ENCODE data around the gene C1orf94.

Gene C1orf94, protein sequence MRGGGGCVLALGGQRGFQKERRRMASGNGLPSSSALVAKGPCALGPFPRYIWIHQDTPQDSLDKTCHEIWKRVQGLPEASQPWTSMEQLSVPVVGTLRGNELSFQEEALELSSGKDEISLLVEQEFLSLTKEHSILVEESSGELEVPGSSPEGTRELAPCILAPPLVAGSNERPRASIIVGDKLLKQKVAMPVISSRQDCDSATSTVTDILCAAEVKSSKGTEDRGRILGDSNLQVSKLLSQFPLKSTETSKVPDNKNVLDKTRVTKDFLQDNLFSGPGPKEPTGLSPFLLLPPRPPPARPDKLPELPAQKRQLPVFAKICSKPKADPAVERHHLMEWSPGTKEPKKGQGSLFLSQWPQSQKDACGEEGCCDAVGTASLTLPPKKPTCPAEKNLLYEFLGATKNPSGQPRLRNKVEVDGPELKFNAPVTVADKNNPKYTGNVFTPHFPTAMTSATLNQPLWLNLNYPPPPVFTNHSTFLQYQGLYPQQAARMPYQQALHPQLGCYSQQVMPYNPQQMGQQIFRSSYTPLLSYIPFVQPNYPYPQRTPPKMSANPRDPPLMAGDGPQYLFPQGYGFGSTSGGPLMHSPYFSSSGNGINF

DNA sequence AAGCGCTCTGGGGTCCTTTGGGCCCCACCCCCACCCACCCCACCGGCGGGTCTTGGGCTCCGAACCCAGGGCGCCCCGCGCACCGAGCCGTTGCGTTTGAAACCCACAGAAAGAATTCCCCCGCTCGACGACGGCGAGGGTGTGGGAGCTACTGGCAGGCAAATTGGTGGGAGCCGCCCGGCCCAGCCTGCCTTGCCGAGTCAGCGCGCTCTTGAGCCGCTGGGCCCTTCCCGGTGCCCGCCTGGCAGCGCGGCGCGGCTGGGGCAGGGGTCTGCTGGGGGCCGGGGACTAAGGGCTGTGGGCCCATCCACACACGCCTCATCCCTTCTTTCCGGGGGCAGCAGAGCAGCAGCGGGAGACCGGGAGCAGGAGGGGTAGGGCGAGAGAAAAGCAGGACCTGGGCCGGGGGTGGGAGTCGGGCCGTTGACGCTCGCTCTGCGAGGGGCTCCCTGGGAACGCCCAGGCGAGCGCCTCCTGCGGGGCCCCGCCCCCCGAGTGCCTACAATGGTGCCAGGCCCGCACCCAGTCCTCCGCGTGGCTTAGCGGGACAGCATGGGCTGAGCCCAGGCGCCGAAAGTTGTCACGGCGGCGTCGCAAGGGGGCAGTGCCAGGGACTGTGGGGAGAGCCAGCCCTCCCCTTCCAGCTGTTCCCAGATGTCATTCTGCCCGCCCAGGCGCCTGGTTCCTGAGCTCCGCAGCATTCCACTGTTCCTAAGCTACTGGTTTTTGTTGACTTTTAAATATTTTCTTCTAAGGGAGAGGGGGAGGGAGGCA is at the start of gene C1orf94:
Gene C1orf94 (plus strand): TSS at position 78 of the 774 bp plus-strand sequence. CDS start 883 bp downstream, outside the sequence.
- DNase-seq: no peak

DNA sequence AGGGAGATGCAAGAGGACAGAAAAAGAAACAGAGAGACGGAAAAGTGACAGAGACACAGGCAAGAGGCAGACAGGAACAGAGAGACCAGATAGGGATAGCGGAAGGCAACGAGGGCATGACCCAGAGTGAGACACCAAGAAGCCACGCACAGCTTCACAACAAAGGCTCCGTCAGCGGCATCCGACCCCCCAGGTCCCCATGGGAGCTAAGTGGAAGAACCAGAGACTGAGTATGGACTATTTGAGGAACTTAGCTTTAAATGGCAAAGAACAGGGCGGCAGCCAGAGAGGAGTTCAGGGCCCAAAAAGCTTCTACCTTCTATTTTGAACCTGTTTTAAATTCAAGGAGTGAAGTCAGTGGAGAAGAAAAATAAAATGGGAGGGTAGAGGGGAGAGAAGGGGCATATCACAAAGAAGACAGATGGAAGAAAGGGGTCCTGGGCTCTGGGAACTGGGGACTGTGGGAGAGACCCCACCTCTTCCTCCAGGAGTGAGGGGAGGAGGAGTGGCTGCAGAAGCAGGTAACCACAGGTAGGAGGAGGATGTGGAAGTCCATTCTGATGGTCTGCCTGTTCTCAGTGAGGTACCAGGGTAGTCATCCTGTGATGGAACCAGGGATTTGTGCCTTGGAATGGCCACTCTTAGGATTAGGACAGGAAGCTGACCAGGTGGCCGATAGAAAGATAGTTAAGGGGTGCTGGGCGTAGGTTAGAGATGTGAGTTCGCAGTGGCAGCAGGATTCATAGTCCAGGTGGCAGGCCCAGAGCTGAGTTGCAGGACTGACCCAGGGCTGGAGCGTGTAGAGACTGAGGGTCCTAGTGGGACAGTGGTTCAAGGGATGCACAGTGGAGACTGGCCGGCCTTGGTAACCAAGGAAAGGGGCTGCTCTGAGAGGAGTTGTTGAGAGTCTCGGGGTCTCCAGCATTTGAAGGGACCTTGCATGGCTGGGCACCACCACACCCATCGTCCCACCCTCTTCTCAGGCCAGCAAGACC is 49.4 kb upstream of the C1orf94 start:
- no peak for DNase-seq

DNA sequence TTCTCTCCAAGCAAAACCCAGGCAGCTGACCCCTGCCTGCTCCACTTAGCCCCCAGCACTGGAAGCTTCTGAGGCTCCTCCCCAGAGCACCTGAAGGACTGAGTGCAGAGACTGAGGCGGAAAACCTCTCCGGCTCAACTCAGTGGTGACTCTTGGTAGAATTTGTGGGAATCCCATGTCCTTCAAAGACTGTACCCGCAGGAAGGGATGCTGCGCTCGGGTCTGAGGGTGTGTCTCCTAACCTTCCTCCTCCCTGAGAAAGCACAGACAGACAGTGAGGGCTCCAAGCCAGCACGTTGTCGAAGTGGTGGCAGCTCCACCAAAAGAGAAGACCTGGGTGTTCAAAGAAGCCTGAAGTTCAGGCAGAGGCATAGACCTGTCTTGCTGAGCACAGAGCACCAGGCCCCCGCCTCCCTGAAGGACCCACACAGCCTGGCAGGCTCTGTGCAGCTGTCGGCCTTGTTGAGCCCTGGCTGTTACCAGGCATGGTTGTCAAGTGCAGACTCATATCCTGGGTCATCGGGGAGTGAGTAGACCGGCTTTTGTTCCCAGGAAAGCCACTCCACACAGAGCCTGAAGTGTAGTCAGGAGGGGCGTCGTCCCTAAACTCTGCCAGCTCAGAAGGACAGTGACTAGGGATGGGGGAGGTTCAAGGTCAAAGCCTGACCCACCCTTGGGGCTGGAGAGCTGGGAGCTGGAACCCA is 48.4 kb upstream of the C1orf94 start:
- DNase-seq: no peak

DNA sequence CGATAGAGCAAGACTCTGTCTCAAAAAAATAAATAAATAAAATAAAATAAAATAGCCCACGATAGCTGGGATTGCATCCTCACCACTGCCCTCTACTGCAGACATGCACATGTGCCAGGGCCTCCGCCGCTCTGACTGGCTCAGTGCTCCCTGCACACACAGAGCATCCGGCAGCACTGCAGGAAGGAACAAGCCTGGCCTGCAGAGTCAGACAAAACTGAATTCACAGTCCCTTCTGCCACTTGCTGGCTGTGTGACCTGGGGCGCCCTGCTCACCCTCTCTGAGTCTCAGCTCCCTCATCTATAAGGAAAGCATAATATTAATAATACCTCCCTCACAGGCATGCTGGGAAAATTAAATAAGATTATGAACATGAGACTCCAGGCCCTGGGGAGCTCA is 47.1 kb upstream of the C1orf94 start:
- no peak for DNase-seq

DNA sequence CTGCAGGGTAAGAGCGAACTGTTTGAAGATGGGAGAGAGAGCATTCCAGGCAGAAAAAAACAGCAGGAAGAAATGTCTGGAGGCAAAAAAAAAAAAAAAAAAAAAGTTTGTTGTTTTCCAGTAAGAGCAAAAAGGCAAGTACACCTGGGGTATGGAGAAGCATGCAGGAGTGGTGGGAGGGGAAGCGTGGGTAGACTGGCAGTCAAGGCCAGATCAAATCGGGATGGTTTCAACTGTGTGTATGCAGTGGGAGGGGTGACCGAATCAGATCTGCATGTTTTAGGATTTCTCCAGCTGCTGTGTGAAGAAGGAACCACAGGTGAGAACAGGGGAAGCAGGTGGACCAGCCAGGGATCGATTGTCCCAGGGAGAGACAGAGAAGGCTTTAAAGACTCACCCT is 46.4 kb upstream of the C1orf94 start:
- no peak for DNase-seq

DNA sequence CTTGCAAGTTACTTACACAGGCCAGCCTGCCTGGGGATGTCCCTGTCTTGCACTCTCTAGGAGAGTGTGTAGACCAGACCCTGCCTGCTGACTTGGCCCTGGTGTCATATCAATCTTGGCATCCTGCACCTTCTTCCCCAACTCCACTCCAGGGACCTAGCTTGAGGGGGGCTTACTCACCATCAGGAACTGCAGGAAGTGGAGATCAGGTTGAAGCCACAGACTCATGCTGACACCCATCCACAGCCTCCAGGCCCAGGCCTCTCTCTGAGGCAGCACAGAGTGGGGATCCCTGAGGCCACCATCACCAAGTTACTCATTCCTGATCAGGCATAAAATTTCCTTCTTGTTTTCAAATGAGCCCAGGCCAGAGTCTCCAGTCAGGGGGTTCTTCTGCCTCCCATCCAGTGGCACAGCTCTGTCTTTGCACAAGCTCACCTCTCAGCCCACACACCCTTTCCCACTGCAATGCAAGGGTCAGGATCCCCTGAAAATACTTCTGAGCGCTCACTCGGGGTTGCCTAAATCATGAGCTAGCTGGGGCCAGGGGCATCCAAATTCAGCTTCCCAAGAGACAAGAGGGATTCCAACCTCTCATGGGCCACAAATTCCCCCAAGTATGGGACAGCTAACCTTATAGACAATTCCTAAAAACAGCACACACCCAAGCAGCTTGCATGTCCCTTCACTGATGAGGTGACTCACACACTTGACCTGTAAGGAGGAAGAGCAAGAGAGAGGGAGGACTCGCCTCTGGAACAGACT is 45.1 kb upstream of the C1orf94 start:
- DNase-seq: no peak

DNA sequence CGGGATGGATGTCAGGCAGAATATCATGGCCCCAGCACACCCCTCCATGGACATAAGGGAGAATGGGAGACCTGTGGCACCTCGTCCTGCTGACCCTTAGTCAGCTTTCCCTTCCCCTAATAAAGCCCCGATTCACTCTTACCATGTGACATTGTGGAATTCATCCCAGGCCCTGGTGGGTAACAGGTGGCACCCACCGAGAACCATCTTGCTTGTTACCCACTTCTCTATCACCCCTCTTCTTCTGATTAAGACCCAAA is 44.6 kb upstream of the C1orf94 start:
- no peak for DNase-seq

DNA sequence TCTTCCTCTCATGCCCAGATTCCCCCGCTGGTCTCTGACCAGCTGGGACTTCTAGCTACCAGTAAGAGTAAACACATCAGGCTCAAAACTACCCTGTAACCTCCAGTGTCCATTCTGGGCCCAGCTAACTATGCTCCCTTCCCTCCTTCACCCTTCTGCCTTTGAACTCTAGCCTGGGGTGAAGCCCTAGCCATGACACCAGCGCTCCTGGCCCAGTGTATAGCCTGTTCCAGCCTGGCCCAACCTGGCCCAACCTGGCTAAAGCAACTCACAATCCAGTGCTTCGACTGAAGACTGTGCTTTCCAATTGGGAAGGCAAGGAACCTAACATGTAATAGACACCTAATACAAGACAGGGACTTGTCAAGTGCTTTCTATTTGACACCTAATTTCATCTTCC is 39.3 kb upstream of the C1orf94 start:
- DNase-seq: no peak

DNA sequence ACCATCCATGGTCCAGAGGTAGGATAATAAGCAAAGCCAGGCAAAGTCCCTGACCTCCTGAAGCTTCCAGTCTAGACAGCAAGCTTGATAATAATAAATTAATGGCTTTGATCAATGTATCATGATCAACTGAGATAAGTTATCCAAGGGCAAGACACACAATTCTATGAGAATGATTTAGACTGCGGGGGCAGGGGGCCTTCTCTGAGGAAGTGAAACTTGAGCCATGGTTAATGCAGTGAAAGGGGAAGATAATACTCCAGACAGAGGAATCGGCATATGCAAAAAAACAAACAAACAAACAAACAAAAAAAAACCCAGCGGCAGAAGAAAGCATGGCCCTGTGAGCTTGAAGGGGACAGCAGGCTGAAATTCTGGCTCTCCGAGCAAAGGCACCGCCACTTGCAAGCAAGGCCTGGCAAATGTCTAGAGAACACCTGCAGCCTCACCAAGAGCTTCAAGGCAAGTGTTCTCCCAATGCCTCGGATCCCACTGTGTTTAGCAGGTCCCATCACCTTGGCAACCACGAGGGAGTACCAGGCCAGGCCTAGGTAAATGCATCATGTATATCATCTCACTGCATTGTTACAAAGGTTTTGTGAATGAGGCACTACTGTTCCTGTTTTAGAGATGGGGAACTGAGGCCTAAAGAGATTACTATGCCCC is 36.6 kb upstream of the C1orf94 start:
- no peak for DNase-seq

DNA sequence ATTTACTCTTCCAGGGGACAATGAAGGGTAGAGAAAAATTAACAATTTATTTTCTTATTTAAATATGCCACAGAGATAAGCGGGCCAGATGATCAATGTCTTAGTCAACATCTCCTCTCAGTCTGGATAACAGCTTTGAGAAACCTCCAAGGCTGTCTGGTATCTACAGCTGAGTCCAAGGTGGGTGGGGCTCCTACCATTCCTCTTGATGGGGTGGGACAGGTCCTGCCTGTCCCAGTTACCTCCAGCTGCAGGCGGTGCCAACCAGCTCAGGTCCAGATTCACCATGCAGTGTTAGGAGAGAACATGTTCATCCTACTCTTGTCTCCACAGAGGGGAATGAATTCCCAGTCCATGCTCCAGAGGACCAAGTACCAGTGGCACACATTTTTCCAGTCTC is 32.7 kb upstream of the C1orf94 start:
- DNase-seq: no peak

DNA sequence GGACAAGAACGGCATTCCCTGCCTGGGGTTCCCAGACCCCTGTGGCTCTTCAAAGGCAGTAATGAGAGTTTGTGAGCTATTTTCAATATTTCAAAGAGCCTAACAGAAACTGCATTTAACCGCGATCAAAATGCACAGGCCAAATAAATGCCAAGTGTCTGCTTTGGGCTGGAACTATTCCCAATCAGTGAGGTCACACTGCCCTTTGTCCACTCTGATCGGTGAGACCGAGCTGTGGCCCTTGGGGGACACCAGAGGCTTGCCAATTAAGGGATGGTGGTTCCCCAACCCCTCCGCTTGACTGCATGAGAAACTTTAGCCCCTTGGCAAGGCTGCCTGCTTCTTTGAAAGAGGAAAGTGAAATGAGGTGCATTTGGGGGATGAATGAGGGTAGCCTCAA is 31.9 kb upstream of the C1orf94 start:
- DNase-seq: no peak

DNA sequence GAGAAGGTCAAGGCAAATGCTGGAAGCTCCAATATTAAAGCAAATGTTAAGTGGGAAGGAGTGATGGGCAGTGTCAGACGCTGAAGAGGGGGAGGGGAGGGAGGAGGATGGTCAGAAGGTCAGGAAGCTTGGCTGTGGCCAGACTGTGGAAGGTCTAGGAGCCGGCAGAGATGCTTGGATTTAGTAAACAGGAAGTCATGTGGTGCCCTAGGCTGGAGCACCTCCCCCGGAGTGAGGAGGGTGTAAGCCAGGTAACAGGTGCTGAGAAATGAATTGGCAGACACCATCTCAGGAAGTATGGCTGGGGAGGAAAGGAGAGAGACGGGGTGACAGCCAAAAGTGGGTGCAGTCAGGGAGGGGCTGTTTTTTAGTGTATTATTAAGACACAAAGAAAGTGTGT is 29.4 kb upstream of the C1orf94 start:
- DNase-seq: no peak

DNA sequence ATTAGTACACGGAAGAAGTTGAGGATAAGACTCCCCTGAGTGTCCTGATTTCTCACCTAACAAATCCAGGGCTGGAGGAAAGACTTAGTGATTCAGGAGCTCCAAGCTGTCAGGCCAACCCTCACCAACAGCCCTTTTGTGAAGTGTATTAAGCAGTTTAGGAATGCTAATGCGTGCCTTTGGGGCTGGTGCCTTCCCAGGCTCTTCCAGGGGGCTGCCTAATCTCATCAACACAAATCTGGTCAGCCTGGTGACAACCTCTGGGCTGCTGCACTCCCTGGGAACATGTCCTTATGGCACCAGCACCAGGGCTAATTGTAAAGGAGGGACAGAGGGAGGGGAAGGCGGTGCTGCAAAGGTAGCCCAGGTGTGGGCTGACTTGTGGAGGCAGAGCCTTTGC is 27.2 kb upstream of the C1orf94 start:
- DNase-seq: no peak

DNA sequence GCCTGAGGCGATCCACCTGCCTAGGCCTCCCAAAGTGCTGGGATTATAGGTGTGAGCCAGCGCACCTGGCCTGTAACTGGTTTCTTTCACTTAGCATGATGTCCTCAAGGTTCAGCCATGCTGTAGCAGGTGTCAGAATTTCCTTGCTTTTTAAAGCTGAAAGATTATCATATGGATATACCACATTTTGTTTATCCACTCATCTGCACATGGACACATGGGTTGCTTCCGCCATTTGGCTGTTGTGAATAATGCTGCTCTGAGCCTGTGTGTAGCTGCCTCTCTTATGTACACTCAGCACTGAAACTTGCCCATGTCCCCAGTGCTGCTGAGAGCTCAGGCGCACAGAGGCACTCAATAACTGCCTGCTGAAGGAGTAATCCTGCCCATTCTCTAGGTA is 23.5 kb upstream of the C1orf94 start:
- no peak for DNase-seq

DNA sequence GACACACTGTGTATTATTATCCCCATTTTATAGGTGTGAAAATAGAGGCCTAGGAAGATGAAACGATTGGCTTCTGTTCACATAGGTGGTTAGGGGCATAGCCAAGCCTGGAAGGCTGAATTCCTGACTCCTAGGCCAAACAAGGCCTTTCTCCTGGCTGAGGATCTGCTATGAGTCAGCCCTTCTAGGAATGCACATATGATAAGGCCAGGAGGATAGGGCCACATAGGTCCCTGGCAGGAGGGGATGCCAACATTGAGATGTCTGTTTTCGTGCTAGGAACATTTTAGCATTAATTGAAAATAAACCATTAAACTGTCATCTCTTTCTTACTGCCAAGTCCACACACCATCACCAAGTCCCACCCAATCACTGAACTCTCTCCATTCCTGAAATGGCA is 20.8 kb upstream of the C1orf94 start:
- no peak for DNase-seq

DNA sequence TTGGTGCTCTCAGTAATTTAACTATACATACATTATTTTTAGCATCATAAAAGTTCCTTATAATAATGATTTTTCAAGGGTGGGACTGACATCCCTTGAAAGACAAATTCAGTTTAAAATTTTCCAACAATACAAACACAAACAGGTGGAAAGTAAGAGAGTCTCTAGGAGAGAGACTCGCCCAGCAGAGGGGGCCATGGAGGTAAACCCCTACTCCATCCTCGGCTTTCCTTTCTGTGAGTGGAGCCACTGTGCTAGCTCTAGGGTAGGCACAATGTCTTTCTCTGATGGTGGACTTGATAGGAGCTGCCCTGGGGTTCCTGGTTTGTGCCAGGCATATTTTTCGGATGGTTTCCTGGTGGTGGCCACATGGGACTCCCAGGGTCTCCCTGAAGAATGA is 20.0 kb upstream of the C1orf94 start:
- DNase-seq: no peak

DNA sequence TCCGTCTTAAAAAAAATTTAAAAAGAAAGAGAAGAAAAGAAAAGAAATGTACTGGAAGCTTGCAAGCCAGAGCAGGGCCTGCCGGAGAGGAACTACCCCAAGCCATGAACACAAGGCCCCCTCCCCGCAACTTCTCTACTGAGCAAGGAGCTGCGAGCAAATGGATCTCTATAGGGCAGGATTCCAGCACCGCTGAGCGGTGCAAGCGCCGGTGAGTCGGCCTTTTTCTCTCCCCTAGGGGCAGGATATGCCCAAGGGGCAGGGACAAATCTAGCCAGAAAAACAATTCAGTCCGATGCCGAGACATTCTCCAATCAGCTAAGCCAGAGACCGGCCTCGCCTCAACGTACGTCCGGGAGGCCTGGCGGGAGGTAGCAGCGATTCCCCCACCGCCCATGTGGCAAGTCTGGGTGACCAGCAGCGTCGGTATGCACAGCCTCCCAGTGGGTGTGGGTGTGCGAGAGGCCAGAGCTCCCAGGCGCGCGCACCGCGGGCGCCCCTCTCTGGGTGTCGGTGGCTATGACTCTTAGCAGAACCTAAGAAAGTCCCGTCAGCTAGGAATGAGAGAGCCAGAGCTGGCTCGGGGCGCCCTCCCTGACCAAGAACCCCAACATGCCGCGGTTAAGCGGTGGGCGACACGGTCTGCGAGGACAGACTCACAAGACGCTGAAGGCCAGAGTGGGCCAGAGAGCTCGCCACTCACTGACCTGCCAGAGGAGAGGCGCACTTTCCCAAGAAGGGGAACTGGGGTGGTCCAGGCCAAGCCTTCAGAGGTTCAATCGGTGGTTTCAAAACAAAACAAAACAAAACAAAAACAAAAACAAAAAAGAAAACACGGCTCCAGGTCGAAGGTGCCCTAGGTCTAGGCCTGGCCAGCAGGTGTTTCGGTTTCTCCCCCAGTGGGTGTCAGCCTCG is 13.6 kb upstream of the C1orf94 start:
- DNase-seq: no peak

DNA sequence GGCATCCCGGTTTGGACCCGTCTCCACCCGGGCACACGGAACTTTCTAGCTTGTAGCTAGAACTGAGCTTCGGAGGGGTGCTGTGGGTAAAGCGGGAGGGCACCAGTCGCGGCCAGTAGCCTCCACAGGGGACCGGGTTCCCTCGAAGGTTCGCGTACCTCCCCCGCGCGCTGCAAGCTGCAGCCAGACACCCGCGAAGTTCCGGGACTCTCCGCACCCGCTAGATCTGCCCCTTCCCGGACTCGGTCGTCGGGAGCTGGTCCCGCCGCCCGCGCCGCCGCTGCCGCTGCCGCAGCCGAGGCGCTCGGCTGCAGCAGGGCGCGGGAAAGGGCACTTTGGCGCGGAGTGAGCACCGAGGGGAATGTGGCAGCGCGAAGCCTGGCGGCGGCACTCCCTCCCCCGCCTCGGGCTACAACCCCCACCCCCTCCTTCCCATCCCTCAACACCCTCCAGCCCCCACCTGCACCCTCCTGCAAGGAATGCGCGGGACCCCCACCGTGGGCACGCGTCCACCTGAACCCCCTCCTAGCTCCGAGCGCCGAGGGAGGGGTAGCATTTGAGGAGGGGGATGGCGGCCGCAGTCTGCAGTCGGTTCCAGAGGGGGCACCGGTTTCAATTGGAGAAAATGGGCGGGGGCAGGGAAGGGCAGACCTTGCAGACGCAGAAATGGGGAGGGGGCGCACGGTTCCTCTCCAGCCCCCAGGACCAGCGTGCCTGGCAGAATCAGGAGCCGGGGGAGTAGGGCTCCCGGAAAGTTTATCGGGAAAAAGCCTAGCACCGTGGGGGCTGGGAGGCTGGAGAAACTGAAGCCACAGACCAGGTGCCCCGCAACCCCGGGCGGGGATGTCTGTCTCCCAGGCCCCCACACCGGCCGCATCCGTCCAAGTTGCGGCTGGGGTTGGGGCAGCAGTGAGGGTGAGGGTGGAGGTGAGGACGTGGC is 12.6 kb upstream of the C1orf94 start:
- no peak for DNase-seq

Data from stimulated activated CD4-positive, alpha-beta T cell treated with anti-CD3 and anti-CD28 coated beads, Interleukin-4, amount 100 ng/mL, for 24 hours (primary cell).